ENCODE data around the gene AKAP12.

The AKAP12 gene

GRCh38 chr6:151279891-151280290, 40.1 kb downstream of the AKAP12 start:
- H3K36me3 ChIP-seq (ENCODE audit: insufficient read depth, low read length) = no peaks in the 10 kb centered on the region
- no peak overlapping the region for H3K4me2 ChIP-seq (ENCODE audit: insufficient read depth, low read length)
- no peaks in the 10 kb centered on the region; the same call in 1 of the 2 replicates for H4K20me1 ChIP-seq (ENCODE audit: insufficient read depth, low read length)
- DNase-seq = no peak
- no peak overlapping the region for H3K9ac ChIP-seq (ENCODE audit: low read depth, low read length)
- no peak overlapping the region for H3K27ac ChIP-seq (ENCODE audit: low read length)
- no peak overlapping the region for H2AFZ ChIP-seq (ENCODE audit: low read depth, low read length)
- peaks cover 3% of the 10 kb centered on the region for H3K27me3 ChIP-seq (ENCODE audit: insufficient read depth, low read length, poor library complexity)
- no peaks in the 10 kb centered on the region for H3K9me3 ChIP-seq (ENCODE audit: insufficient read depth, low read length, severe bottlenecking)
- H3K4me3 ChIP-seq (ENCODE audit: low read depth in 1 of 2, low read length in 2 of 2) = no peak overlapping the region
- H3K79me2 ChIP-seq (ENCODE audit: insufficient read depth, low read length) = no peaks in the 10 kb centered on the region
- TF ChIP-seq CTCF (IDR thresholded peaks at IDR 0.05; ENCODE audit: borderline replicate concordance, extremely low read depth, low read length, poor library complexity, severe bottlenecking) (no peak), EZH2 (IDR thresholded peaks at IDR 0.05; ENCODE audit: borderline replicate concordance, low read depth, low read length, severe bottlenecking) (no peak)
- no peaks in the 10 kb centered on the region for H3K4me1 ChIP-seq (ENCODE audit: insufficient read depth, low read length)
- ATAC-seq (ENCODE audit: insufficient read depth, low read depth) = no peak

- Histone ChIP-seq H4K20me1 (ENCODE audit: insufficient read depth, low read length) (no peaks in the 10 kb centered on the region; the same call in 1 of the 2 replicates), H2AFZ (ENCODE audit: low read depth, low read length) (no peak overlapping the region), H3K36me3 (ENCODE audit: insufficient read depth, low read length) (no peaks in the 10 kb centered on the region), H3K9ac (ENCODE audit: low read depth, low read length) (no peak overlapping the region), H3K4me3 (ENCODE audit: low read depth in 1 of 2, low read length in 2 of 2) (no peak overlapping the region), H3K27me3 (ENCODE audit: insufficient read depth, low read length, poor library complexity) (no peaks in the 10 kb centered on the region), H3K9me3 (ENCODE audit: insufficient read depth, low read length, severe bottlenecking) (no peaks in the 10 kb centered on the region), H3K79me2 (ENCODE audit: insufficient read depth, low read length) (no peaks in the 10 kb centered on the region), H3K27ac (ENCODE audit: low read length) (no peak overlapping the region), H3K4me2 (ENCODE audit: insufficient read depth, low read length) (no peak overlapping the region), H3K4me1 (ENCODE audit: insufficient read depth, low read length) (no peaks in the 10 kb centered on the region)
- ATAC-seq (ENCODE audit: insufficient read depth, low read depth) (no peak), DNase-seq (no peak)
- TF ChIP-seq CTCF (IDR thresholded peaks at IDR 0.05; ENCODE audit: borderline replicate concordance, extremely low read depth, low read length, poor library complexity, severe bottlenecking) = no peak
- no peak for TF ChIP-seq EZH2 (IDR thresholded peaks at IDR 0.05; ENCODE audit: borderline replicate concordance, low read depth, low read length, severe bottlenecking)
Observed at GRCh38 chr6:151280859-151281258, 41.1 kb downstream of the AKAP12 start.

GRCh38 chr6:151284012-151284411, 44.2 kb downstream of the AKAP12 start:
- H3K4me2 ChIP-seq (ENCODE audit: insufficient read depth, low read length) = no peak overlapping the region
- TF ChIP-seq EZH2 (IDR thresholded peaks at IDR 0.05; ENCODE audit: borderline replicate concordance, low read depth, low read length, severe bottlenecking) = no peak
- TF ChIP-seq CTCF (IDR thresholded peaks at IDR 0.05; ENCODE audit: borderline replicate concordance, extremely low read depth, low read length, poor library complexity, severe bottlenecking) = no peak
- no peaks in the 10 kb centered on the region for H3K27me3 ChIP-seq (ENCODE audit: insufficient read depth, low read length, poor library complexity)
- H3K9me3 ChIP-seq (ENCODE audit: insufficient read depth, low read length, severe bottlenecking) = no peaks in the 10 kb centered on the region
- no peaks in the 10 kb centered on the region for H4K20me1 ChIP-seq (ENCODE audit: insufficient read depth, low read length)
- no peaks in the 10 kb centered on the region for H3K79me2 ChIP-seq (ENCODE audit: insufficient read depth, low read length)
- no peak overlapping the region for H2AFZ ChIP-seq (ENCODE audit: low read depth, low read length)
- no peaks in the 10 kb centered on the region for H3K36me3 ChIP-seq (ENCODE audit: insufficient read depth, low read length)
- H3K4me3 ChIP-seq (ENCODE audit: low read depth in 1 of 2, low read length in 2 of 2) = no peak overlapping the region
- ATAC-seq (ENCODE audit: insufficient read depth, low read depth) = no peak
- no peak for DNase-seq
- H3K4me1 ChIP-seq (ENCODE audit: insufficient read depth, low read length) = peaks cover 4% of the 10 kb centered on the region; the same call in 1 of the 2 replicates
- no peak overlapping the region for H3K27ac ChIP-seq (ENCODE audit: low read length)
- no peak overlapping the region for H3K9ac ChIP-seq (ENCODE audit: low read depth, low read length)

GRCh38 chr6:151284548-151285017, 44.8 kb downstream of the AKAP12 start:
- H3K27me3 ChIP-seq (ENCODE audit: insufficient read depth, low read length, poor library complexity) = no peaks in the 10 kb centered on the region
- TF ChIP-seq EZH2 (IDR thresholded peaks at IDR 0.05; ENCODE audit: borderline replicate concordance, low read depth, low read length, severe bottlenecking) (no peak), CTCF (IDR thresholded peaks at IDR 0.05; ENCODE audit: borderline replicate concordance, extremely low read depth, low read length, poor library complexity, severe bottlenecking) (no peak)
- ATAC-seq (ENCODE audit: insufficient read depth, low read depth) (peak; percentile 37; the same call in 1 of the 3 replicates), DNase-seq (no peak)
- no peaks in the 10 kb centered on the region for H3K79me2 ChIP-seq (ENCODE audit: insufficient read depth, low read length)
- no peak overlapping the region for H2AFZ ChIP-seq (ENCODE audit: low read depth, low read length)
- no peaks in the 10 kb centered on the region for H3K9me3 ChIP-seq (ENCODE audit: insufficient read depth, low read length, severe bottlenecking)
- H4K20me1 ChIP-seq (ENCODE audit: insufficient read depth, low read length) = no peaks in the 10 kb centered on the region
- H3K36me3 ChIP-seq (ENCODE audit: insufficient read depth, low read length) = no peaks in the 10 kb centered on the region
- no peak overlapping the region for H3K4me2 ChIP-seq (ENCODE audit: insufficient read depth, low read length)
- H3K9ac ChIP-seq (ENCODE audit: low read depth, low read length) = no peak overlapping the region
- H3K4me1 ChIP-seq (ENCODE audit: insufficient read depth, low read length) = peaks cover 9% of the 10 kb centered on the region
- no peak overlapping the region for H3K4me3 ChIP-seq (ENCODE audit: low read depth in 1 of 2, low read length in 2 of 2)
- H3K27ac ChIP-seq (ENCODE audit: low read length) = no peak overlapping the region
